ENCODE measurements around the gene CPN2.

The CPN2 gene

GRCh38 chr3:194351080-194351672 is at the start of gene CPN2:
TSS of gene CPN2 (minus strand) at chr3:194351328. CDS start at chr3:194342702, 8,626 bp downstream.
- no peak for DNase-seq (ENCODE audit: low read depth)

GRCh38 chr3:194399874-194400411 is 48.8 kb upstream of the CPN2 start:
- no peak for DNase-seq (ENCODE audit: low read depth)

- DNase-seq (ENCODE audit: low read depth): no peak
Observed at GRCh38 chr3:194399166-194399565, 48.0 kb upstream of the CPN2 start, which contains the start of gene GP5. TSS of gene GP5 (minus strand) at chr3:194399266. CDS start at chr3:194398282, 984 bp downstream.

GRCh38 chr3:194397757-194398312 is 46.7 kb upstream of the CPN2 start:
- DNase-seq (ENCODE audit: low read depth): no peak

- DNase-seq (ENCODE audit: low read depth): no peak
Observed at GRCh38 chr3:194396859-194397756, 46.0 kb upstream of the CPN2 start.

- no peak for DNase-seq (ENCODE audit: low read depth)
Observed at GRCh38 chr3:194396539-194396858, 45.4 kb upstream of the CPN2 start.

- peak; percentile 23 for DNase-seq (ENCODE audit: low read depth)
Observed at GRCh38 chr3:194395778-194396538, 44.8 kb upstream of the CPN2 start.

GRCh38 chr3:194395212-194395611 is 44.1 kb upstream of the CPN2 start:
- DNase-seq (ENCODE audit: low read depth): no peak

- DNase-seq (ENCODE audit: low read depth): no peak
Observed at GRCh38 chr3:194392576-194392975, 41.4 kb upstream of the CPN2 start.

- DNase-seq (ENCODE audit: low read depth): no peak
Observed at GRCh38 chr3:194390835-194391234, 39.7 kb upstream of the CPN2 start.

GRCh38 chr3:194389269-194389668 is 38.1 kb upstream of the CPN2 start:
- DNase-seq (ENCODE audit: low read depth): no peak

GRCh38 chr3:194387926-194388418 is 36.8 kb upstream of the CPN2 start:
- no peak for DNase-seq (ENCODE audit: low read depth)

- no peak for DNase-seq (ENCODE audit: low read depth)
Observed at GRCh38 chr3:194387276-194387675, 36.1 kb upstream of the CPN2 start.

GRCh38 chr3:194386648-194387047 is 35.5 kb upstream of the CPN2 start:
- no peak for DNase-seq (ENCODE audit: low read depth)

GRCh38 chr3:194386066-194386465 is 34.9 kb upstream of the CPN2 start:
- DNase-seq (ENCODE audit: low read depth): no peak

- DNase-seq (ENCODE audit: low read depth): no peak
Observed at GRCh38 chr3:194384569-194385001, 33.5 kb upstream of the CPN2 start.

GRCh38 chr3:194384156-194384555 is 33.0 kb upstream of the CPN2 start:
- no peak for DNase-seq (ENCODE audit: low read depth)

- DNase-seq (ENCODE audit: low read depth): no peak
Observed at GRCh38 chr3:194383276-194383940, 32.3 kb upstream of the CPN2 start.

- no peak for DNase-seq (ENCODE audit: low read depth)
Observed at GRCh38 chr3:194382892-194383223, 31.7 kb upstream of the CPN2 start.

- no peak for DNase-seq (ENCODE audit: low read depth)
Observed at GRCh38 chr3:194382196-194382891, 31.2 kb upstream of the CPN2 start.

- no peak for DNase-seq (ENCODE audit: low read depth)
Observed at GRCh38 chr3:194381460-194381875, 30.3 kb upstream of the CPN2 start.

Data from activated T-cell treated with anti-CD3 and anti-CD28 coated beads for 24 hours (primary cell).